Non-pigmented ciliary epithelial cell (primary cell): ENCODE measurements around the gene TNXB.
"Not testable (repeated sequence)": the region's sequence is repeated elsewhere in the genome, so short reads cannot be mapped to it uniquely, and the experiment has no call there.

ENCODE experiments used
- DNase-seq: peaks from one replicate; pipeline ENCODE4 v3.0.0-alpha.2; 2010; ENCODE audit warnings: low read depth

The TNXB gene

DNA sequence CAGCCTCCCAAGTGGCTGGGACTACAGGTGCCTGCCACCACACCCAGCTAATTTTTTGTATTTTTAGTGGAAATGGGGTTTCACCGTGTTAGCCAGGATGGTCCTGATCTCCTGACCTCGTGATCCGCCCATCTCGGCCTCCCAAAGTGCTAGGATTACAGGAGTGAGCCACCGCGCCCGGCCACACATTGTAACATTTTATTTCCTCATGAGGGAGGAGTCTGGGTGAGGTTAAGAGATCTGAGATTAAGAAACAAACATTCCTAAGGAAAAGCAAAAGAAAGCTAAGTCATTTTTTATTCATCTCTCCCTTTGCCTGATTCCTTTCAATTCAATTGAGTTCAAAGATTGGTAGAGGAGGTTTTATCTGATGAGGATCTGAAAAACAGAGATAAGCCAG is 35.1 kb upstream of the TNXB start:
- not testable (repeated sequence) for DNase-seq

DNA sequence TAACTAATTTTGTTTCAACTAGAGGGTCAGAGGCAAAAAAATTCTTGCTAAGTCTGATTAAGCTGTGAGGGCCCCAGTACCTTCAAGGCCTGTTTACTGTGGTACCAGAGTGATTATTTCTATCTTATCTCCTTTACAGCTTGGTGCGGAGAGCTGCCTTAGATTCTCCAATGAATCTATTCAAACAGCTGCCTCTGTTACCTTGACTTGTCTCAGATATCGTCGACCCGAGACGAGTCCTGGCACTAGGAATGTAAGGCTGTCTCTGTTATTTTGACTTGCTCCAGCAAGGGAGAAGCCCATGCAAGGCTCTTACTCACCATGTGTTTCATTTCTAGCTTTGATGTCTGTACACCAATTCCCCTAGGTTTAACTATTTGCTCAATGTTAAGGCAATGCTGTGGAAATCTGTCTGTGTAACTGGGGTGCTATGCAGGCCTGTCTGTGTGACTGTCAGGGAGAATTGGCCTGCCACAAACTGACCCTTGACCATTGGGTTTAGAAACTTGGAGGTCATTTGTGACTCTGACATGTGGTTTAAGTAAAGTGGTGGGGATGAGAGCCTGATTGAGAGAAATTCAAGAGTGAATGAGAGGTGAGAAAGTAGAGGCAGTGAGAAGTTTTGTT is 31.4 kb upstream of the TNXB start:
- DNase-seq: no peak

- DNase-seq: no peak
Measured at GRCh38 chr6:32139590-32139989, 30.5 kb upstream of the TNXB start.

GRCh38 chr6:32137454-32137853 is 28.3 kb upstream of the TNXB start:
- no peak for DNase-seq

DNA sequence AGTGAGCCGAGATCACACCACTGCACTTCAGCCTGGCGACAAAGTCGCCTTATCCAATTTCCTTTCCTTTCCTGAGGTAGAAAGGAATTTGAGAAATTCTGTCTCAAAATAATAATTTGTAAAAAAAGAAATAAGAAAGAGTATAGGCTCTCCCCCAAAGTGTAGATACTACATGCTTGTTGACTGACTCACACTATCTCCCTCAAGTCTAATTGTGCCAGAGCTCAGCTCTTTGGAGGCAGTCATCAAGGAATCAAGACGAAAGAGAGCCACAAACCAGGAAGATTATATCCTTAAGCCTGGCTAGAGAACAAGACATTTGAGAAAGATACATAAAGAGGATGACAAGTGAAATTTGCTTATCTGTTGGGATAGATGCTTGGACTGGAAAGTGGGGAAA is 24.6 kb upstream of the TNXB start:
- no peak for DNase-seq

GRCh38 chr6:32132110-32132509 is 23.0 kb upstream of the TNXB start:
- DNase-seq: no peak

- DNase-seq: no peak
Measured at GRCh38 chr6:32131439-32131948, 22.4 kb upstream of the TNXB start.

DNA sequence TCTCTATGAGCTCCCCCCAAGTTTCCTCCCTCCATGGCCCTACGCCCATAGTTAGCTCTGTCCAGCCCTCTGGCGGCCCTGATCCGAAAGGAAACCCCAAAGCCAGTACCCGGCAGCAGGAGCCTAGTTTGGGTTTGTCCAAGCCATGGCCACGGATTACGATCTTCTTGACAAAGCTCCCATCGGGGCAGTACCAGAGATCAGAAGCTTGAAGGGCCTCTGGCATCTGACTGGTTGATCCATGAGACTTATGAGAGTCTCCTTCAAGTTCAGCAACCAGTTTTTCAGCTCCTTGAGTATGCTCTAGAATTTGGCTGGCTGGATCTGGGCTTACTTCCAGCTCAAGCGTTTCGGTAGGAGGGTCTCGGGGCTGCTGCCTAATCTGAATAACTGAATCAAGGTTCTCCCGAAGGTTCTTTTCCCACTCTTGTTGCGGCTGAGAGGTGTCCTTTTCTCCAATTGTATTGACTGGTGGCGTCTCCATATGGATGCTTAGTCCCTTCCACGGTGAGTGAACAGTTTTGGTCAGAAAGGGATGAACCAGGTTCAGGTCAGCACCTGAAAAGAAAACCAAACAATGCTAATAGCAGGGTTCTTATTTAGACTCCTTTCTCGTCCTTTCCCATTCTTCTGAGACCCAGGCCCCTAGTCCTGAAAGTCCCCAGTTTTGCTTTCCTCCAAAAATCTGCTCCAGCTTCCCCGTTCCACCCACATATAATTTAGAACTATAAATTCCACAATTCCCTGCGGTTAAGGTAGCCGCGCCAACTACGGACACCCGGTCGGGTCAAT is 20.4 kb upstream of the TNXB start:
- DNase-seq: no peak

DNA sequence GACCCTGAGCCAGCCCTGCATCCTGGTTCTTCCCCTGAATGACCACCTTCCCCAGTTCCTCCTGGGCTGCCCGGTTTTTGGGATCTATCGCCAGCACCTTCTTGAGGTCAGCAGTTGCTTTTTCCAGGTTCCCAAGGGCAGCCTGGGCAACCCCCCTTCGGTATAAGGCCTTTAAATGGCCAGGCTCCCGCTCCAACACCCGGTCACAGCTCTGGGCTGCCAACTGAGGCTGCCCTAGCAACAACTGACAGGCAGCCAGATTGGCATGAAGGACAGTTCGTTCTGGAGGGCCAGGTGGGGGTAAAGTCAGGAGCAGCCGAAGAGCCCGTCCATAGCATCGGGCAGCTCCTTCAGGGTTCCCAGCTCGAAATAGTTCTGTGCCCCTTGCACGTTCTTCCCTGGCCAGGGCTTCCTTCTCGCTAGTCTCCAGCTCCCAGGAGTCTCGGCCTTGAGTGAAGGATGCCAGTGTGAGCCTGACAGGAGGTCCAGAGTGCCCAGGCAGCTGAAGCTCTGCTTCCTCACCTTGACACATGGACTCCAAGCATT is 19.7 kb upstream of the TNXB start:
- no peak for DNase-seq

DNA sequence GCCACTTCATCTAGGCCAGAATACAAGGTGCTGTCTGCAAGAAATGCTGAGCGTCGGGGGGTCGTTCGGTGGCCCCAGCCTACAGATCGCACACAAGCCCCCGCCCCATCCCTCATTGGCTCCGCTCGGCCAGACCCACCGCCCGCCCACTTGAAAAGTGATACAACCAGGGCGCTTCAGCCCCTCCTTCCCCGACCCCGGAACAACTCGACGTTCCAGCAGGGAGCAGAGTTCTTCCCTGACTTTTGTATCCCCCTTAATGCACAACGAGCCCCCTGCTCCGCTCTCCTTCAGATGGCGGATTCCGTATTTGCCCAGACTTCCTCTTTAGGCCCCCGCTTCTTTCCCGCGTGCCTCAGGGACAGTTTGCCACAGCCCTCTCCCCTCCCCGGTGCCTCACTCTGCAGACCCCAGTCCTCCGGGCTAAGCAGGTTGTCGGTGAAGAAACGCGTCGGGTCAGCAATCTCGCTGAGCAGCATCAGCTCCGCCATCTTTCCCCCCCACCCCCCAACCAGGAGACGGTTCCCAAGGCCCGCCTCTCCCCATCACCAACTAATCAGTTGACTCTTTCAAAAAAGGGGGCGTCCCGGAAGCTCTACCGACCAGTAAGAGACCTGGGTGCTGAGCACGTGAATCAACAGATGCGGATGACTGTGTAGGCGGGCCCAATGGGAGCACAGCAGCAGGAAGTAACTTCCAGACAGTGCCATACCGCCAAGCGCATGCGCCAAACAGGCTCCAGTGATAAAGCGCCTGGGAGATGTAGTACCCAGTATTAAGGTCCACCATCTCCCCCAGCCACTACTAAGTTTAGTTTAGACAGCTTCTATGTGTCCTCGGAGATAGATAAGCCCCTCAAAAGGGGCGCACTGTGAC is 18.8 kb upstream of the TNXB start, which contains the start of gene ATF6B:
Gene ATF6B (minus strand): TSS at position 530 of the 876 bp plus-strand sequence. CDS start 39 bp downstream, at position 491.
- DNase-seq: peak; percentile 99

GRCh38 chr6:32127409-32127716 is 18.2 kb upstream of the TNXB start:
- DNase-seq: no peak

DNA sequence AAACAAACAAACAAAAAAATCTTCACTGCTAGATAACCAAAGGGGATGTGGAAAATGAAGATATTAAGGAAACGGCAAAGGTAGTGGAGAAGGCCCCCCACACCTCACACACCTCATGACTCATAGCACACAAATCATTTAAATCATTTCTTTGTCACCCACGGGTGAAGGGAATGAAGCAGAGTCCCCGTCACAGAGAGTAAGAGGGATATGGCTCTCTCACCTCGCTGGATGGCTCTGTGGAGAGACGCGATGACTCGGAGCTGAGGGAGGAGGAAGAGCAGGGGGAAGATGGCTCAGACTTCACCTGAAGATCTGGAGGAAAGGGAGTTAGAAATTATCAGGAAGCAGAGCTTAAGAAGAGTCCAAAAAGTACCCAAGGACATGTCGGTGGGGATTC is 17.7 kb upstream of the TNXB start:
- DNase-seq: no peak

DNA sequence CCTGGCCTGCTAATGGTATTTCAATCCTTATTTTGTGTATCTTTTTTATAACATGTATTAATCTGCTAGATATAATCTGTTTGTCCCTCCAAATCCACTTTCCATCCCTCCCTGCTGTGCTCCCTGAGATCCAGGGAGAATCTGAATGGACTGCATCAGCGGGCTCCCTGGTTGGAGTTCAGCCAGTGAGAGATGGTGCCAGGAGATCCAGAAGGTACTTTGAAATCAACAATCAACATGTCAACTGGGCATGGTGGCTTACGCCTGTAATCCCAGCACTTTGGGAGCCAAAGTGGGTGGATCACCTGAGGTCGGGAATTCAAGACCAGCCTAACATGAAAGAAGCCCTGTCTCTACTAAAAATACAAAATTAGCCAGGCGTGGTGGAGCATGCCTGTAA is 14.5 kb upstream of the TNXB start:
- DNase-seq: no peak

- no peak for DNase-seq
Measured at GRCh38 chr6:32120573-32121059, 11.5 kb upstream of the TNXB start.

DNA sequence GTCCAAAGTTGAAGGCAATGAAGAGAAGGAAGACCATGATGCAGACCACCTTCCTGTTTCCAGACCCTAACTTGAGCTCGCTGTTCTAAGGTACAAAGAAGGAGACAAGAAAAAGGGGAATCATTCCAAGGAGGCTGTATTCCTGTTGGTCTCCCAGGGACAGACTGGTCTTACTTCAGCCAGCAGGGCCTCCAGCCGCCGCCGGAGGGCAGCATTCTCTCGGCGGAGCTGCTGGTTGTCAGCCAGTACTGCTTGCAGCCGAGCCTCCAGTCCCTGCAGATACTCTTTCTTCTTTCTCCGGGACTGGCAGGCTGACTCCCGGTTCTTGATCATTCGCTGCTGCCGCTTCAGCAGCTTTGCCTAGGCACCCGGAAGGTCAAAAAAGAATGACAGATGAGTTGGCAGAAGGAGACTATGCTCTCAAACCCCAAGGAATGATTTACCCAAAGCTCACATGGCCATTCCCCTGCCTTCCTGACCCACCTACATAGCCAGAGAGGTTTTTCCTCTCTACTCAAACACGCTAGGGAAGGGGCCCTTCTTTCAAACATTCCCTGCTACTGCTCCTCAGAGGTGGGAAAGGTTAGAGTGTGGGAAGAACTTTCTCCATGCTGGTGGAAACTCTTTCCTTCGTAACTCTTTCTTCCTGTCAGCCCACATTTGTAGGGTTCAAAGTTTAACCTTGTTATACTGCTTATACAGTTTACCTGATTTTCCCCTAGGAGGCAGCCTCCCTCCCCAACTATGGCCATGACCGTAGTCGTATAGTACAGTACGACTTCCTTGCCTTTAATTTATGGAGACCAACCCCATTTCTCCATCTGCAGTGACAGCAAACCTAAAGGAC is 9.9 kb upstream of the TNXB start:
- peak; percentile 44 for DNase-seq

GRCh38 chr6:32117461-32117860 is 8.3 kb upstream of the TNXB start:
- no peak for DNase-seq

GRCh38 chr6:32116674-32117073 is 7.5 kb upstream of the TNXB start:
- DNase-seq: no peak

GRCh38 chr6:32115623-32116022 is 6.5 kb upstream of the TNXB start:
- no peak for DNase-seq

DNA sequence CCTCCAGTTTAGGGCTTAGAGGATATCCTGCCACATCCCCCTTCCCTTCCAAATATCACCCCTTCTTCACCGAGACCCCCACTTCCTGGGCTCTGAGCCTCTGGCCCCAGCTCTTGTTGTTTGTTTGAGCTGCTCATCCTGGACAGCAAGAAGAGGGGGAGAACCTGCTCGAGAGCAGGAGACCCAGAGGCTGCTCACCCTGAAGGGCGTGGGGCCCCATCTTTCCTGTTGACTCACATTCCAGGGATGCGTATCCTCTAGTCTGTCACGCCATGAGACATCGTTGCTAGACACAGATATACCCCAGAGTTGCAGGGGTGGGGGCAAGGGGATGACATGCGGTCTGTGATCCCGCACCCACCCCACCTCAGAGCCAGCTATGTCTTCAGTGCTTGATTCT is 5.7 kb upstream of the TNXB start:
- DNase-seq: no peak

GRCh38 chr6:32113386-32114352 is 4.5 kb upstream of the TNXB start:
- DNase-seq: peak; percentile 24
